ENCODE results near the gene KCNJ10.

DNA sequence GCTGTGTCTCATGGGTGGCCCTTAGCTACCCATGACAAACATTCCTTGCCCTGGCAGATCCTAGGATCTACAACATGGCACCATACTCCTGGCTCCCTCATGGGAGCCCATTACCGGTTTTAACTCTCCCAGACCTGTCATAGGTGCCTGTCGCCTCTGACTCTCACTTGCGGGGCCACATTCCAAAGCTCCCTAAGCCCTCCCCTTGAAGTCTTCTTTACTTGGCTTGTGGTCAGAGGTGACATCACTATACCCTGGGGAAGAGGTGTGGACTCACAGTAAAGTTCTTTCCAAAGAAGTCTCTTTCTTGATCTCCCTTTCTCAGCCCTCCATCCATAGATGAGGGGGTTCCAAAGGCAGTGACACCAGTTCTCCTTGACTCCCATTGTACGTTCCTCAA is 110.5 kb downstream of the KCNJ10 start:
- TF ChIP-seq, protein P1, sequence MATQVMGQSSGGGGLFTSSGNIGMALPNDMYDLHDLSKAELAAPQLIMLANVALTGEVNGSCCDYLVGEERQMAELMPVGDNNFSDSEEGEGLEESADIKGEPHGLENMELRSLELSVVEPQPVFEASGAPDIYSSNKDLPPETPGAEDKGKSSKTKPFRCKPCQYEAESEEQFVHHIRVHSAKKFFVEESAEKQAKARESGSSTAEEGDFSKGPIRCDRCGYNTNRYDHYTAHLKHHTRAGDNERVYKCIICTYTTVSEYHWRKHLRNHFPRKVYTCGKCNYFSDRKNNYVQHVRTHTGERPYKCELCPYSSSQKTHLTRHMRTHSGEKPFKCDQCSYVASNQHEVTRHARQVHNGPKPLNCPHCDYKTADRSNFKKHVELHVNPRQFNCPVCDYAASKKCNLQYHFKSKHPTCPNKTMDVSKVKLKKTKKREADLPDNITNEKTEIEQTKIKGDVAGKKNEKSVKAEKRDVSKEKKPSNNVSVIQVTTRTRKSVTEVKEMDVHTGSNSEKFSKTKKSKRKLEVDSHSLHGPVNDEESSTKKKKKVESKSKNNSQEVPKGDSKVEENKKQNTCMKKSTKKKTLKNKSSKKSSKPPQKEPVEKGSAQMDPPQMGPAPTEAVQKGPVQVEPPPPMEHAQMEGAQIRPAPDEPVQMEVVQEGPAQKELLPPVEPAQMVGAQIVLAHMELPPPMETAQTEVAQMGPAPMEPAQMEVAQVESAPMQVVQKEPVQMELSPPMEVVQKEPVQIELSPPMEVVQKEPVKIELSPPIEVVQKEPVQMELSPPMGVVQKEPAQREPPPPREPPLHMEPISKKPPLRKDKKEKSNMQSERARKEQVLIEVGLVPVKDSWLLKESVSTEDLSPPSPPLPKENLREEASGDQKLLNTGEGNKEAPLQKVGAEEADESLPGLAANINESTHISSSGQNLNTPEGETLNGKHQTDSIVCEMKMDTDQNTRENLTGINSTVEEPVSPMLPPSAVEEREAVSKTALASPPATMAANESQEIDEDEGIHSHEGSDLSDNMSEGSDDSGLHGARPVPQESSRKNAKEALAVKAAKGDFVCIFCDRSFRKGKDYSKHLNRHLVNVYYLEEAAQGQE (IDR thresholded peaks at IDR 0.05; ENCODE audit: insufficient replicate concordance, low read depth): no peak
- TF ChIP-seq, protein P2, sequence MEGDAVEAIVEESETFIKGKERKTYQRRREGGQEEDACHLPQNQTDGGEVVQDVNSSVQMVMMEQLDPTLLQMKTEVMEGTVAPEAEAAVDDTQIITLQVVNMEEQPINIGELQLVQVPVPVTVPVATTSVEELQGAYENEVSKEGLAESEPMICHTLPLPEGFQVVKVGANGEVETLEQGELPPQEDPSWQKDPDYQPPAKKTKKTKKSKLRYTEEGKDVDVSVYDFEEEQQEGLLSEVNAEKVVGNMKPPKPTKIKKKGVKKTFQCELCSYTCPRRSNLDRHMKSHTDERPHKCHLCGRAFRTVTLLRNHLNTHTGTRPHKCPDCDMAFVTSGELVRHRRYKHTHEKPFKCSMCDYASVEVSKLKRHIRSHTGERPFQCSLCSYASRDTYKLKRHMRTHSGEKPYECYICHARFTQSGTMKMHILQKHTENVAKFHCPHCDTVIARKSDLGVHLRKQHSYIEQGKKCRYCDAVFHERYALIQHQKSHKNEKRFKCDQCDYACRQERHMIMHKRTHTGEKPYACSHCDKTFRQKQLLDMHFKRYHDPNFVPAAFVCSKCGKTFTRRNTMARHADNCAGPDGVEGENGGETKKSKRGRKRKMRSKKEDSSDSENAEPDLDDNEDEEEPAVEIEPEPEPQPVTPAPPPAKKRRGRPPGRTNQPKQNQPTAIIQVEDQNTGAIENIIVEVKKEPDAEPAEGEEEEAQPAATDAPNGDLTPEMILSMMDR (IDR thresholded peaks at IDR 0.05; ENCODE audit: insufficient read depth, low read length): no peak
- TF ChIP-seq GABPA (IDR thresholded peaks at IDR 0.05; ENCODE audit: low read depth) (no peak), POLR2AphosphoS5 (IDR thresholded peaks at IDR 0.05; ENCODE audit: low read depth) (no peak)
